ENCODE data around the gene MBNL2.

GRCh38 chr13:97298816-97299215 is 76.7 kb downstream of the MBNL2 start:
- TF ChIP-seq CTCF (IDR thresholded peaks at IDR 0.05), result no peak
- TF ChIP-seq POLR2A (IDR thresholded peaks at IDR 0.05; ENCODE audit: low read depth), result no peak
